Pancreas (tissue), 10 donors: ENCODE measurements around the gene LCE2C. TPM values are rescaled to one million over a fixed set of nuclear protein-coding genes. Genes with fewer than 3 reads are reported as not detected.
A peak's percentile ranks its signal among the peaks of the same experiment; 100 is the strongest.

ENCODE experiments used
- ATAC-seq, 4 donors: fragments of 200-7000 bp; cut with Tn5 transposase; one replicate each; pipeline versions ENCODE4 v1.8.0 to v1.9.1; 2020; ENCODE audit warnings: mild to moderate bottlenecking in 4 of 4, moderate library complexity in 4 of 4
- DNase-seq, 6 donors: peaks; one replicate each; pipeline ENCODE4 v3.0.0-alpha.2; 2020
- FAIRE-seq: peaks from 2 replicates; lab custom pipeline; 2012; peaks lifted over from hg19 to GRCh38; lab: Jason Lieb, UNC
- H3K27ac ChIP-seq, 4 donors: fragments of 200-600 bp; sonication (generic); 1 replicate in 3 of 4; 2 replicates in 1 of 4; pipeline versions ENCODE4 v1.5.0 to v1.8.0; 2020
- H3K27me3 ChIP-seq, 4 donors: fragments of 200-600 bp; one replicate each; pipeline ENCODE4 v1.8.0; 2021
- H3K36me3 ChIP-seq, 3 donors: fragments of 200-600 bp; sonication (generic) in 1 of 3; one replicate each; pipeline versions ENCODE4 v1.5.0 to v1.8.0; 2020 to 2021
- H3K4me1 ChIP-seq, 3 donors: fragments of 200-600 bp; one replicate each; pipeline ENCODE4 v1.8.0; 2021
- H3K4me3 ChIP-seq, 4 donors: fragments of 200-600 bp; sonication (generic) in 2 of 4; one replicate each; pipeline versions ENCODE4 v1.5.0 to v1.8.0; 2020 to 2021
- H3K9me3 ChIP-seq, 4 donors: fragments of 200-600 bp; one replicate each; pipeline ENCODE4 v1.8.0; 2021
- CTCF ChIP-seq, 4 donors: fragments of 200-600 bp; sonication (generic) in 3 of 4; IDR thresholded peaks; one replicate each; pipeline versions ENCODE4 v1.5.0 to v1.8.0; 2021; ENCODE audit warnings: antibody characterized with exemption in 4 of 4
- WGBS, 2 donors: extraction: QIAGEN DNeasy Blood & Tissue Kit; methylation state at CpG; one replicate each; pipeline ENCODE4 v1.1.7; 2013; 5-methylcytosine and 5-hydroxymethylcytosine counted together
- intact Hi-C, 3 donors: fragments of 100-400 bp; cut with DNase I; formaldehyde crosslinking; loops; one replicate each; pipeline versions ENCODE4 v1.11.1 to v1.14.2; 2022
- polyA plus RNA-seq, 2 donors: library from polyadenylated mRNA; stranded (reverse); fragments of 200-250 nt; gene quantifications; one replicate each; pipeline ENCODE4 v1.2.3, GENCODE V29; 2013
- total RNA-seq, 6 donors: library from RNA; stranded (reverse); fragmentation: NEBNext Ultra II Directional in 4 of 6; extraction: Animal tissue kit (Norgen Biotek cat#: 25700) in 4 of 6; gene quantifications; one replicate each; pipeline versions ENCODE4 v1.2.1 to v1.2.4, GENCODE V29; 2021 to 2023
- donor health status: healthy with polysubstance abuse.
- donor health status: DM: no; HTN: no; CAD: no; lungs with moderate emphysema.
- donor health status: DM: no; HTN: no; CAD: no.
- donor health status: control.
- donor health status: control.
- donor health status: Bipolar disorder and iron deficiency.
- donor health status: DM: yes; HTN: yes; CAD: no.
- donor health status: DM: no; HTN: no; CAD: no.
- donor health status: DM: no; HTN: no; CAD: no.
- donor health status: DM: yes; HTN: yes; CAD: no.

The LCE2C gene
- total and polyA plus RNA-seq, 8 donors, result not detected

DNA sequence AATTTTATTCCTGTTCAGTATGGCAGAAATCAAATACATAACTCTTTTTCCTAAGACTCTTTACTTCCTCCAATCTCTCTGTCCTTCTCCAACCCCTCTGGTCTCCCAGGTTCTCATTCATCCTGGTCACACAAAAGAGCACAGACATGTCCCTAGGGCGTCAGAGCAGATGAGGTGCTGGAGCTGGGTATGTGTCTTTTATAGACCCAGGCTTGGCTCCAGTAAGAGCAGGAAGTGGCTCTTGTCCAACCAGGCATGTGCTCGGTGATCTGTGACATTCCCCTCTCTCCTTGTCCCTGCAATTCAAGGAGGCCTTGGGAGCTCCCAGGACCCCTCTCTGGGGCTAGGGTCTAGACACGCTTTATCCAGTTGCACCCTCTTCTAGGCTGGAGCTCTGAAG, 29.9 kb upstream of the LCE2C start:
- no peak overlapping the region for H3K4me3 ChIP-seq
- H3K4me1 ChIP-seq, result no peaks in the 10 kb centered on the region
- intact Hi-C loops, result no loop called here
- FAIRE-seq, result no peak
- no peaks in the 10 kb centered on the region for H3K36me3 ChIP-seq
- no peak for DNase-seq
- WGBS, 2 donors, result 43 to 45% methylated on average over 3 of the region's 3 CpGs
- H3K27me3 ChIP-seq, result peaks cover 0 to 4% (median 0%) of the 10 kb centered on the region in 4 donors
- ATAC-seq, result no peak
- H3K27ac ChIP-seq, result no peak overlapping the region
- no peaks in the 10 kb centered on the region for H3K9me3 ChIP-seq
- no peak for TF ChIP-seq CTCF (IDR thresholded peaks at IDR 0.05)

GRCh38 chr1:152646656-152647055, 28.4 kb upstream of the LCE2C start:
- no peak for FAIRE-seq
- TF ChIP-seq CTCF (IDR thresholded peaks at IDR 0.05), result no peak
- intact Hi-C loops, result no loop called here
- ATAC-seq, result no peak
- no peaks in the 10 kb centered on the region for H3K9me3 ChIP-seq
- no peaks in the 10 kb centered on the region for H3K4me1 ChIP-seq
- no peak for DNase-seq
- no peak overlapping the region for H3K27ac ChIP-seq
- H3K27me3 ChIP-seq, result peaks cover 0 to 4% (median 0%) of the 10 kb centered on the region in 4 donors
- no peak overlapping the region for H3K4me3 ChIP-seq
- H3K36me3 ChIP-seq, result no peaks in the 10 kb centered on the region

GRCh38 chr1:152654110-152654509, 21.0 kb upstream of the LCE2C start:
- WGBS, 2 donors, result 27 to 30% methylated on average over 10 of the region's 10 CpGs
- ATAC-seq (peak in 3 of 4 donors; percentile 55 to 59 (median 55)), FAIRE-seq (no peak)

DNA sequence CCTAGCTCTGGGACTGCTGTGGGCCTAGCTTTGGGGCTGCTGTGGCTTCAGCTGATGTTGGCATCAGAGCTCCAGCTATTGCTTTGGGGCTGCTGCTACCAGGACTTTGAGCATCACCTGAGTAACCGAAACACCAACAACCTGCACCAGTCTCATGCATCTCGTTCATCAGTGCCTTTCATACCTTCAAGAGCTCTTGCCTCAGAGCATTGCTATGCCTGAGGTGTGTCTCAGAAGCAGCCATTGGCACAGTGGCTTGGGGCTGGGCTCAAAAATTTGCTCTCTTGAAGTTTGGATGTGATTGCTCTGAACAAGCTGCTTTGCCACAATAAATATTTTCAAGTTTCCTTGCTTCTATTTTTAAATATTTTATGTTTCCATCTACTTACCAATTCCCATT, 18.6 kb upstream of the LCE2C start:
- Histone ChIP-seq H3K4me3 (no peak overlapping the region), H3K36me3 (no peaks in the 10 kb centered on the region), H3K27me3 (no peaks in the 10 kb centered on the region), H3K27ac (no peak overlapping the region), H3K4me1 (no peaks in the 10 kb centered on the region), H3K9me3 (no peaks in the 10 kb centered on the region)
- no peak for DNase-seq
- intact Hi-C loops, result no loop called here
- WGBS, 2 donors, result 42 to 48% methylated on average over 2 of the region's 2 CpGs
- ATAC-seq, result no peak
- no peak for TF ChIP-seq CTCF (IDR thresholded peaks at IDR 0.05)
- no peak for FAIRE-seq

More at GRCh38 chr1:152654110-152654509, 21.0 kb upstream of the LCE2C start:
- peak in 5 of 6 donors; percentile 18 to 64 (median 29) for DNase-seq
- no peaks in the 10 kb centered on the region for H3K9me3 ChIP-seq
- intact Hi-C loops, result no loop called here
- no peak overlapping the region for H3K4me3 ChIP-seq
- H3K36me3 ChIP-seq, result no peaks in the 10 kb centered on the region
- no peak overlapping the region for H3K27ac ChIP-seq
- H3K4me1 ChIP-seq, result no peaks in the 10 kb centered on the region
- TF ChIP-seq CTCF (IDR thresholded peaks at IDR 0.05), result peak in 3 of 4 donors; percentile 45 to 67 (median 45)
- no peaks in the 10 kb centered on the region for H3K27me3 ChIP-seq

DNA sequence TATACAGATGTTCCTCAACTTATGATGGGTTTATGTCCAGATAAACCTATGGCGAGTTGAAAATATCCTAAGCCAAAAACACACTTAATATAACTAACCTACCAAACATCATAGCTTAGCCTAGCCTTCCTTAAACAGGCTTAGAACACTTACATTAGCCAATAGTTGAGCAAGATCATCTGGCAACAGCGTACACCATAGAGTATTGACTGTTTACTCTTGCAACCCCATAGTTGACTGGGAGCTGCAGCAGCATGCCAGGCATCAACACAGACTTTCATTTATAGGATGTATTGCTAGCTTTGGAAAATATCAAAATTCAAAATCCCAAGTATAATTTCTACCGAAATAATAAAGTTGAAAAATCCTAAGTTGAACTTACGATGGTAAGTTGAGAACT, 17.4 kb upstream of the LCE2C start:
- Histone ChIP-seq H3K4me3 (no peak overlapping the region), H3K9me3 (no peaks in the 10 kb centered on the region), H3K27ac (no peak overlapping the region), H3K4me1 (no peaks in the 10 kb centered on the region), H3K36me3 (no peaks in the 10 kb centered on the region), H3K27me3 (no peaks in the 10 kb centered on the region)
- intact Hi-C loops, result no loop called here
- FAIRE-seq (no peak), ATAC-seq (no peak), DNase-seq (no peak)
- TF ChIP-seq CTCF (IDR thresholded peaks at IDR 0.05), result no peak
- 68 to 78% methylated on average over 4 of the region's 4 CpGs for WGBS, 2 donors
